Tibial artery (tissue), 4 donors: ENCODE results near the gene PCDHGB7.

Experiments used
- DNase-seq, 2 donors: peaks; one replicate each; pipeline ENCODE4 v3.0.0-alpha.2; 2019
- H3K27ac ChIP-seq, 2 donors: fragments of 200-600 bp; sonication (generic) in 1 of 2; 1 replicate in 1 of 2; 2 replicates in 1 of 2; pipeline ENCODE4 v1.5.1; 2018 to 2019; ENCODE audit warnings: mild to moderate bottlenecking in 1 of 2
- H3K27me3 ChIP-seq, 2 donors: fragments of 200-600 bp; sonication (generic) in 1 of 2; one replicate each; pipeline versions ENCODE4 v1.5.1 to v1.6.0; 2016 to 2019
- H3K36me3 ChIP-seq, 3 donors: fragments of 200-600 bp; sonication (generic) in 2 of 3; one replicate each; pipeline ENCODE4 v1.5.1; 2016 to 2019; ENCODE audit warnings: mild to moderate bottlenecking in 2 of 3
- H3K4me1 ChIP-seq, 4 donors: fragments of 200-600 bp; sonication (generic) in 2 of 4; 1 replicate in 3 of 4; 2 replicates in 1 of 4; pipeline ENCODE4 v1.5.1; 2016 to 2019
- H3K4me3 ChIP-seq, 2 donors: fragments of 200-600 bp; sonication (generic) in 1 of 2; 1 replicate in 1 of 2; 2 replicates in 1 of 2; pipeline ENCODE4 v1.5.1; 2018 to 2019; ENCODE audit warnings: mild to moderate bottlenecking in 2 of 2
- H3K9me3 ChIP-seq, 3 donors: fragments of 200-600 bp; sonication (generic) in 1 of 3; one replicate each; pipeline ENCODE4 v1.5.1; 2016 to 2019
- intact Hi-C: fragments of 100-400 bp; cut with DNase I; formaldehyde crosslinking; loops from one replicate; pipeline ENCODE4 v1.15.0; 2023; ENCODE audit warnings: low total_unique reads
- TF ChIP-seq, protein P1 (sequence below), 2 experiments: fragments of 200-600 bp in 1 of 2; fragments of 450-650 bp in 1 of 2; IDR thresholded peaks; one replicate each; pipeline ENCODE4 v1.5.1; 2017 to 2019; ENCODE audit warnings: antibody characterized with exemption in 2 of 2, mild to moderate bottlenecking in 1 of 2, moderate library complexity in 1 of 2

PCDHGB7 gene

GRCh38 chr5:141465351-141465750, 47.9 kb downstream of the PCDHGB7 start:
- Histone ChIP-seq H3K9me3 (no peaks in the 10 kb centered on the region), H3K4me3 (no peak overlapping the region), H3K36me3 (no peaks in the 10 kb centered on the region), H3K4me1 (no peaks in the 10 kb centered on the region), H3K27ac (no peak overlapping the region), H3K27me3 (no peaks in the 10 kb centered on the region)
- no peak for DNase-seq
- TF ChIP-seq, protein P1, sequence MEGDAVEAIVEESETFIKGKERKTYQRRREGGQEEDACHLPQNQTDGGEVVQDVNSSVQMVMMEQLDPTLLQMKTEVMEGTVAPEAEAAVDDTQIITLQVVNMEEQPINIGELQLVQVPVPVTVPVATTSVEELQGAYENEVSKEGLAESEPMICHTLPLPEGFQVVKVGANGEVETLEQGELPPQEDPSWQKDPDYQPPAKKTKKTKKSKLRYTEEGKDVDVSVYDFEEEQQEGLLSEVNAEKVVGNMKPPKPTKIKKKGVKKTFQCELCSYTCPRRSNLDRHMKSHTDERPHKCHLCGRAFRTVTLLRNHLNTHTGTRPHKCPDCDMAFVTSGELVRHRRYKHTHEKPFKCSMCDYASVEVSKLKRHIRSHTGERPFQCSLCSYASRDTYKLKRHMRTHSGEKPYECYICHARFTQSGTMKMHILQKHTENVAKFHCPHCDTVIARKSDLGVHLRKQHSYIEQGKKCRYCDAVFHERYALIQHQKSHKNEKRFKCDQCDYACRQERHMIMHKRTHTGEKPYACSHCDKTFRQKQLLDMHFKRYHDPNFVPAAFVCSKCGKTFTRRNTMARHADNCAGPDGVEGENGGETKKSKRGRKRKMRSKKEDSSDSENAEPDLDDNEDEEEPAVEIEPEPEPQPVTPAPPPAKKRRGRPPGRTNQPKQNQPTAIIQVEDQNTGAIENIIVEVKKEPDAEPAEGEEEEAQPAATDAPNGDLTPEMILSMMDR (IDR thresholded peaks at IDR 0.05) = no peak
- intact Hi-C loops = no loop called here
